Stimulated activated naive CD8-positive, alpha-beta T cell treated with anti-CD3 and anti-CD28 coated beads, Interleukin-15, Interleukin-2, amounts not matched to agents 100 U/mL and 50 U/mL, for 24 hours (primary cell): ENCODE measurements around the gene HIP1R.
"Not testable (repeated sequence)": the region's sequence is repeated elsewhere in the genome, so short reads cannot be mapped to it uniquely, and the experiment has no call there.

Experiments used
- ATAC-seq: fragments of 150-1000 bp; cut with Tn5 transposase; one replicate; pipeline ENCODE4 v1.10.0; 2021
- DNase-seq: peaks from one replicate; pipeline ENCODE4 v3.0.0; 2021

HIP1R gene

DNA sequence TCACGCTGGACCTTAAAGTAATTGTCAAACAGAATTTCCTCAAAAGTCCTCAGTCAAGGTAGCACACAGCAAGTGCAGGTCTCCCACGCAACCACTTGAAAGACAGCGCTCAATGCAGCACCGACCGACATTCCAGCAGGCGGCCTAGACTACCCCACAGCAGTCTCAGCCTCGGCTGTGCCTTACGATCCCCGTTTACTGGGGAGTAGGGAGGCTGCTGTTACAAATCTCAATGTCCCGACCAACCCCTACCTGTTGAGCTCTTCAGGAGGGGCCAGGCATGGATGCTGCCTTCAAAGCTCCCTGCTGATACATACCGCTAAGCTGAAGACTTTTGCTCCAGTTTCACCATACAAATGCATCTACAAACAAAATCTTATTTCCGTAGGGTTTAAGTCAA is 38.8 kb downstream of the HIP1R start:
- ATAC-seq (peak; percentile 74), DNase-seq (peak; percentile 65)

DNA sequence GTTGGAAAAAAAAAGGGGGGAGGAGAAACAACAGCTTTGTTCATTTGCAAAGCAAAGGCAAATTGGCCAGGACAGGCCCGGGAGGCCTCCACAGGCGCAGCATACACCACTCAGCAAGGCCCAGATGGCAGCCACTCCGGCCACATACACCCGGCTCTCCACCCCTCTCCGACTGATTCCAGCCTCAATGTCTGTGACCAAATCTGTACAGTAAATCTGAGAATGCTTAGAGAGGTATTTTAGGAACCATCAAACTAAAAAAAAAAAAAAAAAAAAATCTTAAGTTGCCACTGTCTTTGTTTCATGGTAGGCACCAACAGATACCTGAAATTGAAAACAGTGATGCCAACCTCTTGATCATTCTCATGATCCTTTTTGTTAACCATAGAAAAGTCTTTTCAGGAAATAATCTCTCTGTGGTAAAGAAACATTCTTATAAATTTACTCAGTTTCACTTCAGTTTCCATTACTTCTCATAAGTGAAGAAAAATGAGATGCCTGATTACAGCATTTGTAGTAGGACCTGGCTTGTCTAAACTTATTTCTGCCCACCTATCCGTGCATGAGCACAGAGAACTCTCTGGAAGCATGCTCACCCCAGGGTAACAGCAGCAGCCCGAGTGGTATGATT is 40.4 kb downstream of the HIP1R start:
- ATAC-seq, result peak; percentile 34
- no peak for DNase-seq

DNA sequence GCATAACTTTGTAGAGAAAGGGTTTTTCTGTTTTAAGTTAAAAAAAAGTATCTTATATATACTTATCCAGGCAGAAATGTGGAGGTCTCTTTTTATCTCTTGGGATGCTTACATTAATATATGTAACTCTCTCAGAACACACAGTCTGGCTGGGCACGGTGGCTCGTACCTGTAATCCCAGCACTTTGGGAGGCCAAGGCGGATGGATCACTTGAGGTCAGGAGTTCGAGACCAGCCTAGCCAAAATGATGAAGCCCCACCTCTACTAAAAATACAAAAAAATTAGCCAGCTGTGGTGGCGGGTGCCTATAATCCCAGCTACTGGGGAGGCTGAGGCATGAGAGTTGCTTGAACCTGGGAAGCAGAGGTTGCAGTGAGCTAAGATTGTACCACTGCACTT is 41.0 kb downstream of the HIP1R start:
- not testable (repeated sequence) for ATAC-seq, DNase-seq

DNA sequence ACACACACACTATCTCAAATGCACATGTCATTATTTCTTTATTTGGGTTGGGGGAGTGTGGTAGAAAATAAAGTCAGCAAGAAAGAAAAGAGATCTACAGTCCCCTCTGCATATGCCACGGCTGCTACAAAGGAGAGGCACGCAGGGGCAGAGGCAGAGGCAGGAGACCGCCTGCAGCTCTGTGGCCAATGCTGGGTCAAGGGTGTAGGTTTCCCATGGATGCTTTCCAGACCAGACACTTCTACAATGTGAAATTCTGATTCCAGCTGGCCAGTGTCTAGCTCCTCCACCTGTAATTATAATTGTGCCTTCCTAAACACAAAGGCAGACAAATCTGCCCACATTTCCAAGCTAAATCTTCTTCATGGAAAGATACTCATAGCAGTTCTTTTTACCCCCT is 41.5 kb downstream of the HIP1R start:
- ATAC-seq, result no peak
- DNase-seq, result no peak

DNA sequence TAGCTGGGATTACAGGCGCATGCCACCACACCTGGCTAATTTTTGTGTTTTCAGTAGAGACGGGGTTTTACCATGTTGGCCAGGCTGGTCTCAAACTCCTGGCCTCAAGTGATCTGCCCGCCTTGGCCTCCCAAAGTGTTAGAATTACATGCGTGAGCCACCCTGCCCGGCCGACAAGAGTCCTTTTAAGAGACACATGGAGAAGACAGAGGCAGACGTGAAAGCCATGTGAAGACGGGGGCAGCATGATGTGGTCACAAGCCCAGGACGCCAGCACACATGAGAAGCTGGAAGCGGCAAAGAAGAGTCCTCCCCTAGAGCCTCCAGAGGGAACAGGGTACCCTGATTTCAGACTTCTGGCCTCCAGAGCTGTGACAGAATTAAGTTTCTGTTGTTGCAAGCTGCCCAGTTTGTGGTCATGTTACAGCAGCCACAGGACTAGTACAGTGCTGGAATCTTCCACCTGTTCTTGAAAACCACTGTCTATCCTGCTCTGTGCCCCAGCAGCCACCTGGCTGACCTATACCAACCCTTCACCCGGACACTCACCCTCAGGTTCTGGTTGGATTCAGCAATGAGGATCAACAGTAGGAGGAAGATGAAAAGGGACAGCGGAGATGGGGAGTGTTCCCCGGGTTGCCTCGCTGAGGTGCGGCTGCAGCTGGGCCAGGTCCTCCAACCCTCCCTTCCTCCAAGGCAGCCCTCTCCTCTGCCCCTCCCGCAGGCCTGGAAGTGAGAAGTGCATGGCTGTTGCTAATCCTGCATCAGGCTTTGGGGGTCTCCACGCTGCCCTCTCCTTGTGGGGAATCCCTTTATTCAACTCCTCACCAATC is 43.7 kb downstream of the HIP1R start:
- no peak for ATAC-seq
- DNase-seq, result no peak

- DNase-seq (no peak), ATAC-seq (no peak)
Observed at GRCh38 chr12:122880155-122880667, 45.0 kb downstream of the HIP1R start.

DNA sequence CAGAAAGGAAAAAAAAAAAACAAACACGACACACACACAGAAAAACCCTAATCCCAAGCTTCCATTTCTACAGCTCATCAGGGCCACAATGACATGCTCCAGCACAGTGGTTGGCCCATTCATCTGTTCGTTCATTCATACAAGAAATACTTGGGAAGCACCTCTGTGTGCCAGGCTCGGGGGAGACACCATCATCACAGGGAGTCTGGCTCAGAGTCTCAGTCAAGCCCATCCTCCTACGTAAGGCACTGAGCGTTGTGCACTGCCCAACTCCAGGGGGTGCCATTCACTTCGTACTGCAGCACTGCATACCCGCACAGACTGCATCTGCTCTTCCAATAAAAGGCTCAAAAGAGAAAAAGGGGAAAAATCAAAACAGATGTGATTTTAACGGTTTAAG is 45.4 kb downstream of the HIP1R start:
- DNase-seq, result peak; percentile 50

GRCh38 chr12:122882908-122883558 is 47.8 kb downstream of the HIP1R start:
- DNase-seq (no peak), ATAC-seq (peak; percentile 24)

More for the DNA sequence above, 45.4 kb downstream of the HIP1R start:
- ATAC-seq, result peak; percentile 74

- peak; percentile 2 for DNase-seq
- no peak for ATAC-seq
Observed at GRCh38 chr12:122884091-122884826, 49.0 kb downstream of the HIP1R start.

DNA sequence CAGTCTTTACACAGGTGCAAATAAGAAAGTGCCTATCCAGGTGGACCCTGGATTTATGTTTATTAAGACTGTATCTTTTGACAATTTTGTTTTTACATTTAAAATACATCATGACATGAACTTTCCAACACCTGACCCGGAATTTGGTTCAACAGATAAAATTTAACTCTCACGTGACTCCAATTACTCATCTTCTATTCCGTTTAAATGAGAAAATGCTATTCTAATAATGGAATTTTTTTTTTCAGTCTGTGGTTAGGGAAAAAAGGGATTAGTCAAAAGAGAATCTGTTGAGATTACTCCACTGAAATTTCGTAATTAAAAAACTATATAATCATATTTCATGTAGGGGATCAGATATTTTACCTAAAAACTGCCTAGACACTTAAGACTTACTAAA is 49.6 kb downstream of the HIP1R start:
- ATAC-seq (no peak), DNase-seq (no peak)

- ATAC-seq (no peak), DNase-seq (no peak)
Observed at GRCh38 chr12:122886161-122886560, 50.9 kb downstream of the HIP1R start.

DNA sequence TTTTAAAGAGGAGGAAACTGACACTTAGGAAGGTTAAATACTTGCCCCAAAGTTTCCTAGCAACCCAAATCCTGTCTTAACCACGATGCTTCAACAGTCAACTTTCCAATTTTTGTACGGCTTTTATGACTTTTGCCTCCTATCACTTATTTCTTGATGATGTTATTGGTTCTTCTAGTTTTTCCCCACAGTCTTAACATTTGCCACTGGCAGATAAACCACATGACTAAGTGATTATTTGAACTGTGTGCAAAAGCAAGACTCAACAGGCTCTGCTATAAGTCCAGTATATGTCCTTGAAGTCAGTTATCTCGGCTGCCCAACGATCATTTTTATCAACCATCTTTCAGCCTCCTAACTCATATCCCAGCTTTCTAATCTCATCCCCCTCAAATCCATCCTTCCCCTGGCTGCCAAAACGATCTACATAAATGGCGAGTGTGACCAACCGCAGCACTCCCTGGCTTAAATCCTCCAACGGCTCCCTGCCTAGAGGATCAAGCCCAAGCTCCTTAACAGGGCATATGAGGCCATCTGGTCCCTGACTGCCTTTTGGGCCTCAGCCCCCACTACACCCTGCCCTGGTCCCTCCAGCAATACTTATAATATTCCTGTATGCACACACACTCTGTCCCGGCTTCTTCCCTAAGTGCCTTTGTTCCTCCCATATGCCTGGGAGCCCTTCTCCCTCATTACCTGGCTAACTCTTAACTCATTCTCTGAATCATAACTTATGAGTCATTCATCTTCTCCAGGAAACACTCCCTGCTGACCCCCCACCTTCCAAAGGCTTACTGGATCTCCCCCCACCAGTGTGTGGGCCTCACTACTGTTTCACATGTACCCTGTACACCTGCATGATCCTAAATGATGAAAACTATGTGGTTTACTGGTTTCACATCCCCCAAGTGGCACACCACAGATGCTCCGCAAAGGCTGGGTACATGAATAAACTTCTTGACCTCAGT is 51.9 kb downstream of the HIP1R start:
- ATAC-seq (peak; percentile 72), DNase-seq (peak; percentile 68)

DNA sequence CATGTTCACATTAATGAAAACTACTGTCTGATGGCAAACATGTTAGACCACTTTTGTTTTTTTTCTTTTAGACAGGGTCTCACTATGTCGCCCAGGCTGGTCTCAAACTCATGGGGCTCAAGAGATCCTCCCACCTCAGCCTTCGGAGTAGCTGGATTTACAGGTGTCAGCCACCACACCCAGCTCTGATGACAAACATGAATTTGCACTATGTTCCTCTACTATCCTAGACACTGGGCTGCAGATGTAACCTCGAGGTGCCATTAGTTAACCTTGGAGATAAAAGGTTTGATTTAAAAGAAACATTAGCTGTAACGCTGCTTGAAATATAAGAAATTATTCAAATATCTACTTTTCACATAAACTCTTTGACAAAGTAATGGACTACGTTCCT is 52.6 kb downstream of the HIP1R start:
- ATAC-seq (no peak), DNase-seq (no peak)

DNA sequence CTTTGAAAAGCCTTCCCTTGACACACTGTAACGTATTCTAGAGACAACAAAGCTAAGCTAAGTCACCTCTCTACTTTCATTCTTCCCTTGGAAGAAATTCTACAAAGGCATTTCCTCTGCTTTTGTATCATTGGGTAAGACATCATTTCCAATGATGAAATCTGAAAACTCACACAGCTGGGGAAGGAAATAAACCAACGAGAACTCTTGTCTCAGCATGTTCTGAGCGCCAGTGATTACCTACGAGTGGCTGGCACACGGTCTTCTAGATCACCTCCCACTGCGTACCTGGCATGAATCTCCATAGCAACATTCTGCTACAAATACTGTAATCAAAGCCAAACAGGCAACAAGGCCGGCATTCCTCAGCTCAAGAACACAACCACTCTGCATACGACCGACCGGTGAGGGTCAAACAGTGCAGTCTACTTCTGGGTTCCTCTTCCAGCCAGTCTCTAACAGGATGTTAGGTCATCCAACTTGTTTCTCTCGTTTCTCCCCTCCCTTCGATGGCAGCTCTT is 53.0 kb downstream of the HIP1R start:
- DNase-seq (no peak), ATAC-seq (peak; percentile 45)

- ATAC-seq, result no peak
- DNase-seq, result no peak
Observed at GRCh38 chr12:122889761-122890520, 54.7 kb downstream of the HIP1R start.

DNA sequence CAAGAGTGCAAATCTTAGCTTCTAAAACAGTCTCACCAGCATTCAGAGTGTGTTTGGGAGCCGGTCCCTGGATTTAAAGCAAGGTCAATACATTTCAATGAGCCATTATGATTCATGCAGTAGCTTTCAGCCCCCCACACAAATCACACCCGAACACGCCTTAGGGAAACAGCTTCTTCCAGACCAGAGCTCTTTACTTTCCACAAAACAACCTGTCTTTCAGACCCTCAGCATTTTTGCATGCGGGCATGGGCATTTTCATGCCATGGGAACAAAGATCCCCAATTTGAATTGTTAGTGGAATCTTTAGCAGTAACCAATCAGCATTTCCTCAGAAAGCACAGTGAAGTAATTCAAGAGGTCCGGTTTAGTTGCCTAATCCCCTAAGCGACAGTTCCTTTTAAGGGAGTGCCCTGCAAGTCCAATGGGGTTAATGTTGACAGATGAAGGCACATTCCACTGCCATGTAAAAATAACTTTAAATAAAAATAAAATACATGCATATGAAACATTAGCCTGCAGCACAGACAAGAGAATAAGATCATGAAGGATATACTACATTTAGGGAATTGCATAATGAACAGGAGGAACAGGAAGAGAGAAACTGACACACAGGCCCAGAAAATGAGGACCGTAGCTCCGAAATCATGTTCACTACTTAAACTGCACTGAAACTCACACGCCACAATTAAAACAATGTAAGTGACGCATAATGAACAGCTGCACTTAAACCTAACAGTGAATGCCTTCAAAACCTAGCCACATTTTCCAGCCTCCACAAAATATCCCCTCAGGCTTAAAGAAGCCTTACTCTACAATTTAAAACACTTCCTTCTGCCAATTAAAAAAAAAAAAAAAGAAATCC is 56.6 kb downstream of the HIP1R start:
- ATAC-seq (no peak), DNase-seq (no peak)

- DNase-seq, ATAC-seq: not testable (repeated sequence)
Observed at GRCh38 chr12:122892724-122893123, 57.5 kb downstream of the HIP1R start.

DNA sequence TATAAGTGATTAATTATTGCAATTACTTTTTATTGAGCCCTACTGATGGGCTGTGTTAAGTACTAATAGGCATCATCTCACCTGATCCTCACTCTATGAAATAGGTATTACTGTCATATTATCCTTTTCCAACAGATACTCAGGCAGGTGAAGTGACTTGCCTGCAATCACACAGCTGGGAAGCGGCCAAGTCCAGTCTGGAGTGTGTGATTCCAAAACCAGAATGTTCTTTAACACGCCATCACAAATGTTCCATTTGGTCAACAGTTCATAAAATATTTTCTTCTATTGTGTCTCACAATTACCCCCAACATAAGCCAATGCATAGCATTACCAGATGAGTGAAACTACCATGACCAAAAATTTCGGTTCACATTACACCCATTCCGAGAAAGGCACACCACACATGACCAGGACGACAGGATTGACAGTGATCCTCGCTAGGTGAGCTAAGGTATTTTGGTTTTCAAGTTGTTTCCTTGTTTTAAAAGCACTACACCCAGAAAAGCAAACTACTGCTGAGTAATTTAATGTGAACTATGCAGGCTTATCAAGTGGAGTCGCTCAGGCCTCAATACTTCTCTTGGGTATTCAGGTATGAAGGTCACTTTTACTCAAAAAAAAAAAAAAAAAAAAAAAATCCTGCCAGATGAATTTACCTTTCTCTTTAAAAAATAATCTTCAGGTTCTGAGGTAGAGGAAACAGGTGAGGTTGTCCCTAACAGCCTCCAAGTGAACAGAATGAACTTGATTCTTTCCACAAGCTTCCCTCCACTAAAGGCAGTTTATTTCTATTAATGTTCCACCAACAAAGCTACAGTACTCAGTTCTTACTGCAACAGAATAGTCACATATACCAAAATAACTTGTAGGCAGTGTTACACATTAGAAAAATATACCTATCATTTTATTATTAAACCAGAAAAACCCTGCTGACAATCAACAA is 58.2 kb downstream of the HIP1R start:
- no peak for DNase-seq
- ATAC-seq, result no peak
